Eye (tissue), 1 donor: Measurements from ENCODE around the gene NKAIN2.

ENCODE experiments used
- DNase-seq: peaks from one replicate; pipeline ENCODE4 v3.0.0-alpha.2; 2015

The NKAIN2 gene

GRCh38 chr6:124040655-124041054, 237.0 kb downstream of the NKAIN2 start:
- no peak for DNase-seq

- DNase-seq: no peak
Measured at GRCh38 chr6:124052120-124052519, 248.5 kb downstream of the NKAIN2 start.

- DNase-seq: no peak
Measured at GRCh38 chr6:124053315-124053714, 249.7 kb downstream of the NKAIN2 start.

GRCh38 chr6:124054034-124054433, 250.4 kb downstream of the NKAIN2 start:
- DNase-seq: no peak

- DNase-seq: no peak
Measured at GRCh38 chr6:124055395-124055794, 251.7 kb downstream of the NKAIN2 start.

GRCh38 chr6:124055963-124056362, 252.3 kb downstream of the NKAIN2 start:
- DNase-seq: no peak

- DNase-seq: peak; percentile 29
Measured at GRCh38 chr6:124056407-124057334, 253.0 kb downstream of the NKAIN2 start.

DNA sequence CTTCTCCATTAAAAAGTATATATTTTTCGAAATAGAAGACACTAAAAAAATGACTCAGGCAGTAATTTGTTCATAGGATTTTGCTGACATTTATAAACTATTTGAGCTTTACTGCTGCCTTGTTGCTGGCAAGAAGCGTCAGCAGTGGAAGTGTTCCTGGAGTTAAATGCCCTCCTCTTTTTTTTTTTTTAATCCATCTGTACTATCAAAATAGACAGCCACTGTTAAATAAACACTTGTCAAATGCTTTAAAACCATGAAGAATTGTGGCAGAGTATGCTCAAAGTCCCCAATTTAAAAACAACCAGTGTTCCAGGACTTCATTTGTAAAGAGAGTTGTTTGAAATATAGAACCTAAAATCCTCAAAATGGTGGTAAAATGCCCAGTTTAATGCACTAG, 253.8 kb downstream of the NKAIN2 start:
- DNase-seq: no peak

DNA sequence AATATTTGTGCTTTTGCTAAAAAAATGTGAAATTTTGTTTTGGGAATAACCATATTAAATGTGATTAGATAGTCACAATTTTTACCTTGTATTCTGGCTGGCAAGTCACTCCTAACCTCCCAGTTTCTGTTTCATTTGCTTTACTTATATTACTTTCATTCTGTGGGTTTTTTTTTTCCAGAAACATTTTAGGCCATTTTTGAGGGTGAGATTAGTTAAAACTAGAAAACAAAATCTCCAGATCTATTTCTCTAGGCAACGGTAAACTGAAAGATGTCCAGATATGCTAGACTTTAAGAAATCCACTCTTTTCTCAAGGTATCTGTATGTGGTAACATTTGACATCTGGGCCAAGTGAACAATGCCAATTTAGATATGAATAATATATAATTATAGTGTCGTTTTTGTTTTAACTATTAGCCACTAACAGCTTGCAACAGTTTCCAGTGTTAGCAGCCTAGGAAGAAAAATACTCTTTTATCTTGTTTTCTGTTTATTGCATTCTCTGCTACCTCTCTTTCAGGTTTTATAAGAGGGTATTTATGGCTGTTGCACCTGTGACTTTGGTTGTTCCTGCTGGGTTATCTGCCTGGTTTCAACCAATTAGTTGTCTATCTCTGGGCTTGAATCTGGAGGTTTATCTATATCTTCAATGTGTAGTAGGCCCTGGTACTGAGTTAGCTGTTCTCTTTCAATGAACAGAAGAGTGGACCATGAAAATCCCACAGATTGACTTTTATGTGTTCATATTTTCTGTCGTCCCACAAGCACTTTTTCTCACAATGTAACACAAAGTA, 260.9 kb downstream of the NKAIN2 start:
- DNase-seq: no peak

DNA sequence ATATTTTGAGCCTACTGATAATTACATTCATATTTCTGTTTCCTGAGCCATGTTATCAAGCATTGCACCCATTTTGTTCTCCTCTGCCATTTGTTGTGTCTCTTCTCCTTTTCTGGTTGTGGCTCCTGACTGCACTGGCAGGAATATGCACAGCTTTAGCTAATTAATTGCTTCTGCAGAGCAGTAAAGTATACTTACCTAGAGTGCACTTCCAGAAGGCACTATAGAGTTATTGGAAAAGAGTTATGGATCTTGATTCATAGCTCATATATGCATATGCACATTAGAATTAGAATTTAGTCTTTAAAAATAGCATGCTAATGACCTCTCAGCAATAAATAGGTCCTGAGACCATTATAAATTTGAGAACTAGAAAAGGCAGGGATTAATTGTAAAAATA, 262.6 kb downstream of the NKAIN2 start:
- DNase-seq: no peak

- DNase-seq: no peak
Measured at GRCh38 chr6:124066946-124067552, 263.4 kb downstream of the NKAIN2 start.

GRCh38 chr6:124069230-124069950, 265.7 kb downstream of the NKAIN2 start:
- DNase-seq: no peak

DNA sequence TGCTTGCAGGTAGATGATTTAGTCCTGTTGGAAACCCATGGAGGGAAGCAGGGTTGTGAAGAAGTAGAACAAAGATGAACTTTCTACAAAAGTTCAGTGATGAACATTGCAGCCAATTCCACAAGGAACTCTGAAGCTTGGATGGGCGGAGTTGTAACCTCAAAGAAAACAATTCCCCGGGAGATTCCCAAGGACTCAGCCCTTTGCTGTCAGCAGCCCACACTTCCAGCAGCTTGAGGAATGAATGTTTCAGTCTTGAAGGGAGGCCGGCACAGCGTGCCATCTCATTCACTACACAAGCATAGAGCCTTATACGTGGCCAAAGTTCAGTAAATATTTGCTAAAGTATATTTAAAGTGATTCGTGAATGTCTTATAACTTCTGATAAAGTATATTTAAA, 269.4 kb downstream of the NKAIN2 start:
- DNase-seq: no peak

DNA sequence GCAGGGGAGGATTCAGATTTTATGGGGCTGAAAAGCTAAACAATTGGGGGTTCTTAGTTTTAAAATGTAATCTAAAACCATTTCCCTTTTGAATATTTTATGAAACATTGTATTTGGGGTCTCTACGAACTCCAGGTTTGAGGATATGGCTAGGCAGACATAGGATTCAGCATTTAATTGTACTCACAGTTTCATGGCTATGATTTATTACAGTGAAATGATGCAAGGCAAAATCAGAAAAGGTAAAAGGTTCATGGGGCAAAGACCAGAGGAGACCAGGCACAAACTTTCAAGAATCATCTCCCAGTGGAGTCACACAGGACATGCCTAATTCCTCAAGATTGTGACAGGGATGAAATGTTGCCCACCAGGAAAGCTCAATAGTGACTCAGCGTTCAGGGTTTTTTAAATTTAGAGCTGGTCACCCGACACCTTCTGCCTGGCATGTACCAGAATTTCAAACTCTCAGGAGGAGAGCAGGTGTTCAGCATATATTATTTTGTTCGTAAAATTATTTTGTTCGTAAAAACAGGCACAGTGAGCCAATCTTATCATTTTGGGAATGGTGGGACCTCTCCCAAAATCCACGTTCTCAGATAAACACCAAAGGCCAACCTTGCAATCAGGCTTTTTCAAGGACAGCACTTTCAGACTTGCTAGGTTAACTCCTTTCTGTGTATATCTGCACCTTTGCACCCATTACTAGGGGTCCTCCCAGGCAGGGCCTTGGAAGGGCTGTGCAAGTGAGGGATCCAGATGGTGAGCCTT, 270.3 kb downstream of the NKAIN2 start:
- DNase-seq: no peak

- no peak for DNase-seq
Measured at GRCh38 chr6:124074606-124075005, 270.9 kb downstream of the NKAIN2 start.

DNA sequence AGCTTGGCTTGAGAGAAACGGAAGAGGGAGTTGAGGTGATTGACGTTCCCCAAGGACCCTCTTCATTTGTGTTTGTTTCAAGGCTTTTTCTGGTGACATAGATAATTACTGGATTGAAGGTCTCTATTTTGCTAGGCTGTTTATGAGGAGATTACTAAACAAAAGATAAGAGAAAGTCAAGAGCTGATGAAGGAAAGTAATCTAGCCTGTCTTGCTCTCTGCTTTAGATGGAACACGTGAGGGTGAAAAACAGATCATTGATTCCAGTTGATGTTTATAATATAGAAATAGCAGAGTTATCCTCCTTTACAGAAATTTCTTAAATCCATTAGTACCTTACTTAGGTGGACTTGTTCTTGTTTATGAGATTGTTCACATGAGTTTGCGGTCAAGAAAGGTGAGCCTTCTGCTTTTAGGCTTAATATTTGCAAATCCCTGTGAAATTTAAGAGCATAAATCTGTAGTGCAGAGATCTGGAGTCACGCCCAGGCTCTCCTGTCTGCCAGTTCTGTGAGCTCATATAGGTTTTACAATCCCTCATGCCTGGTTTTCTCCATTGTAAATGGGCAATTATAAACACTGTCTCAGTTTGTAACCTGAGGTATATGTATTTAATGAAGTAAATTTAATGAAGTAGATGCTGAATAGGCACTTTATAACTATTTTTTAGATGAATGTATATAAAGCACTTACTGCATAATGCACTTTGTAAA, 272.8 kb downstream of the NKAIN2 start:
- DNase-seq: peak; percentile 31

DNA sequence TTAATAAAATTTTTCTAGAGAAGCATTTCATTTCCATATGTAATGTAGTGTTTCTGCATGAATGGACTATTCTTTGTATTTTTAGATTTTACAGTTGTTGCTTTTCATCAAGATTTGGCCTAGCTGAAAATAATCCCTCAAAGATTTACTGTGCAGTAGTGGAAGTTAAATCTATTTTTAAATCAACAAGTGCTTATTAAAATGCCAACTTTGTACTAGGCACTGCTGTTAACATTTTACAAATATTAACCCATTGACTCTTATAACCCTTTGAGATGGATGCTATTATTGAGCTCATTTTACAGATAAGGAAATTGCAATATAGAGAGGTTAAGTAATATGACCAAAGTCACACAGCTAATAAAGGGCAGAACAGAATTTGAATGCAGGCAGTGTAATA, 274.5 kb downstream of the NKAIN2 start:
- DNase-seq: no peak

DNA sequence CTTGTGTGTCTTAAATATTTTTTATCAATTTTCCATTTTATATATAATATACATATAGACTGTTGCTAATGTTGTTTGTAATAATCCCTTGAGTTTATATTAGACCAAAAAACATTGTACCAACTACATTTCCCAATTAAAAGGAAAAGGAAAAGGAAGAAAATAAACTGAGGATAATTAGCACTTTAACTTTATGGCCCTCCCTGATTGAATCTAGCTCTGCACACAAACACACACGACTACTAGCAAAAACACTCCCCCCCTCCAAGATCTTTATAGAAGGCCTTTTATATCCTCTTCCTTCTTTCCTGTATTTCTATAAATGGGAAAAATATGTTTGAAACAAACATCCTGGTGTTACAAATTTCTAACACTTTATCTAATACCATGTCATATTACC, 276.8 kb downstream of the NKAIN2 start:
- DNase-seq: no peak

- DNase-seq: no peak
Measured at GRCh38 chr6:124090491-124090890, 286.8 kb downstream of the NKAIN2 start.

GRCh38 chr6:124099520-124099919, 295.9 kb downstream of the NKAIN2 start:
- no peak for DNase-seq

DNA sequence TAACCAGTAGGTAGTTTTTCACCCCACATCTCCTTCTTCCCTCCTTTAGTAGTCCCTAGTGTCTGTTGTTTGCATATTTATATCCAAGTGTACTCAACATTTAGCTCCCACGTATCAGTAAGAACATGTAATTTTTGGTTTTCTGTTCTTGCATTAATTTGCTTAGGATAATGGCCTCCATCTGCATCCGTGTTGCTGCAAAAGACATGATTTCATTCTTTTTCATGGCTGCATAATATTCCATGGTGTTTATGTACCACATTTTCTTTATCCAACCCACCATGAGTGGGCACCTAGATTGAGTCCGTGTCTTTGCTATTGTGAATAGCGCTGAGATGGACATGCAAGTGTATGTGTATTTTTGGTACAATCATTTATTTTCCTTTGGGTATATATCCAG, 306.8 kb downstream of the NKAIN2 start:
- no peak for DNase-seq
